NB4 (cell line): ENCODE results near the gene AP2A2.

Experiments used
- POLR2A ChIP-seq: IDR thresholded peaks from 2 replicates; pipeline ENCODE4 v1.6.1; 2011; ENCODE audit warnings: mild to moderate bottlenecking; ENCODE audit not compliant: insufficient read length; ENCODE audit errors: extremely low read depth
- TF ChIP-seq, protein P1 (sequence below): IDR thresholded peaks from one replicate; pipeline ENCODE4 v1.5.1; 2012; ENCODE audit warnings: low read depth, low read length

DNA sequence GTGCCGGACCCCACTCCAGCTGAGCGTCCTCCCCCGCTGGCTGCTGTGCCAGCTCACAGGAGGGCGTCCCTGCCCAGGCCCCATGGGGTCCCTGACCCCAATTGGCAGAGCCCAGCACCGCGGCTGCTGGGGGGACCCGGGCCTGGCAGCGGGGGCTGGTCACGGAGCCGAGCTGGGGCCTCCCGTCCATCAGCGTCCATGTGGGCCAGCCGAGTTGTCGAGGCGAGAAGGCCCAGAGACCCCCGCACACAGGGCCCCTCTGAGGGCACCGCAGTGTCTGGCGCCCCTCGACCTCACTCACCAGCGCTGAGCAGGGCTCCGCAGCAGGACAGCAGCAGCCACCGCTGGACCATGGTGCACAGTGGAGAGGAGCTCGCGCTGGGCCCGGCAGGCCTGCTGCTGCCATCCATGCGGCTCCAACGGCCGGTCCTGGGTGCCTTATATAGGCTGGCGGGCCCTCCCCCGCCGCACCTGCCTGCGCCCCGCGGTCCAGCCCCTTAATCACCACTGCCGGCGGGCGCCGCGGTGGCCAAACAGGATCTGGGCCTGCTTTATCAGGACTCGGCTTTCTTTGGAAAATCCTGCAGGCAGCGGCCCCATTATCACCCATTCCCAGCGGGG is 110.7 kb downstream of the AP2A2 start, which contains the start of gene MUC6:
- TF ChIP-seq, protein P1, sequence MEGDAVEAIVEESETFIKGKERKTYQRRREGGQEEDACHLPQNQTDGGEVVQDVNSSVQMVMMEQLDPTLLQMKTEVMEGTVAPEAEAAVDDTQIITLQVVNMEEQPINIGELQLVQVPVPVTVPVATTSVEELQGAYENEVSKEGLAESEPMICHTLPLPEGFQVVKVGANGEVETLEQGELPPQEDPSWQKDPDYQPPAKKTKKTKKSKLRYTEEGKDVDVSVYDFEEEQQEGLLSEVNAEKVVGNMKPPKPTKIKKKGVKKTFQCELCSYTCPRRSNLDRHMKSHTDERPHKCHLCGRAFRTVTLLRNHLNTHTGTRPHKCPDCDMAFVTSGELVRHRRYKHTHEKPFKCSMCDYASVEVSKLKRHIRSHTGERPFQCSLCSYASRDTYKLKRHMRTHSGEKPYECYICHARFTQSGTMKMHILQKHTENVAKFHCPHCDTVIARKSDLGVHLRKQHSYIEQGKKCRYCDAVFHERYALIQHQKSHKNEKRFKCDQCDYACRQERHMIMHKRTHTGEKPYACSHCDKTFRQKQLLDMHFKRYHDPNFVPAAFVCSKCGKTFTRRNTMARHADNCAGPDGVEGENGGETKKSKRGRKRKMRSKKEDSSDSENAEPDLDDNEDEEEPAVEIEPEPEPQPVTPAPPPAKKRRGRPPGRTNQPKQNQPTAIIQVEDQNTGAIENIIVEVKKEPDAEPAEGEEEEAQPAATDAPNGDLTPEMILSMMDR = no peak
- TF ChIP-seq POLR2A = no peak
